HG03354 (cell line): ENCODE data around the gene RPS3.

Experiments
- ATAC-seq: cut with Tn5 transposase; IDR thresholded peaks from one replicate; pipeline ENCODE4 v1.9.1; 2021; ENCODE audit warnings: mild to moderate bottlenecking; ENCODE audit not compliant: unreplicated experiment, poor library complexity, severe bottlenecking

Gene RPS3

DNA sequence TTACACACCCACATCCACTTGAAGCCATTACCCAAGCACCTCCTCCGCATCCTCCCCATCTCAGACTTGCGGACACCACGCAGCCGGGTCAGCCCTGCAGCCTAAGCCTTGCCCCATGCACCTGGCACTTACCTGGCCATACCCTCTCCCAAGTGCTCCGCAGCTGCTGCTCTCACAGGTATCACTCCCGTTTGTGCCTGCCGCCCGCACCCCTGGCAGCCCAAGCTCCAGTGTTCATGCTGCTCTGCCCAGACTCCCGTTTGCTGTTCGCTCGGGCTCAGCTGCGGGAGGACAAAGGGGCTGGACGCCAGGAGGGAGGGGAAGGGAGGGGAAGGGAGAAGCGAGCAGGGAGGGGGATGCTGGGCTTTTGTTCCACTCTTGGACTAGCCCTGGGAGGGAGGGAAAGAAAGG lies 33.6 kb downstream of the RPS3 start, which contains the start of gene KLHL35:
Gene KLHL35, minus strand, starts transcription at position 293 of the 411 bp plus-strand sequence. CDS start 2,574 bp downstream, outside the sequence.
- no peak for ATAC-seq

DNA sequence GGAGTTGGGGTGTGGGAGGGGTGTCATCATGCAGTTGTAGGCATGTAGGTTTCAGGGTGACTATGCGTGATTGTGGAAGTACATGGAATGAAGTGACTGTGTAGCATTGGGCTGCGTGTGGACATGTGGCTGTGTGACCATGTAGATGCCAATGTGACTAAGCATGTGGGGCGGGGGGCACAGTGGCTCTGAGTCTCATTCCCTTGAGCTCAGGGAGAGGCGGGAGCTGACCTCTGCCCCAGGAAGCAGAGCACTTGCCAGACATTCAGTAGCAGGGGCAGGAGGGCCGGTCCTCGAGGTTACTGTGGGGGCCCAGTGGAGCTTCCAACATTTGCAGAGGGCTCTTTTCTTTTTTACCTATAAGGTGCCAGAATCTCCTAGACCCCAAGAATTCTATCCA lies 34.1 kb downstream of the RPS3 start:
- ATAC-seq: no peak

DNA sequence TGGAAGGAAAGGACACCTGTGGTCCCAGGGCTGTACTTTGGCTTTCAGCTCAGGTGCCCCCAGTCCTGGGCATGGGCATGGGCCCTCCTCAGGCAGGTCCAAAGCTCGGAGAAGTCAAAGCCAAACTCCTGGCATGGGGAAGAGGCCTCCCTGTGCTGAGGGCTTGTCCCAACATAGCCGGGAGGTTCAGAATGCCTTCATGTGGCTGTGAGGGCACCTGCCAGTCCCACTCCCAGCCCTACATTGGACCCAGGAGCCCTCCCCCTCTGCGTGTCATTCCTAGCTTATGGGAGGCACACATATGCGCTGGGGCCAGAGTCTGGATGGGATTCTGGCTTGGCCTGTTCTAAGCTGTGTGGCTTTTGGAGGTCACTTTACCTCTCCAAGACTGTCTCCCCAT lies 34.7 kb downstream of the RPS3 start:
- no peak for ATAC-seq

DNA sequence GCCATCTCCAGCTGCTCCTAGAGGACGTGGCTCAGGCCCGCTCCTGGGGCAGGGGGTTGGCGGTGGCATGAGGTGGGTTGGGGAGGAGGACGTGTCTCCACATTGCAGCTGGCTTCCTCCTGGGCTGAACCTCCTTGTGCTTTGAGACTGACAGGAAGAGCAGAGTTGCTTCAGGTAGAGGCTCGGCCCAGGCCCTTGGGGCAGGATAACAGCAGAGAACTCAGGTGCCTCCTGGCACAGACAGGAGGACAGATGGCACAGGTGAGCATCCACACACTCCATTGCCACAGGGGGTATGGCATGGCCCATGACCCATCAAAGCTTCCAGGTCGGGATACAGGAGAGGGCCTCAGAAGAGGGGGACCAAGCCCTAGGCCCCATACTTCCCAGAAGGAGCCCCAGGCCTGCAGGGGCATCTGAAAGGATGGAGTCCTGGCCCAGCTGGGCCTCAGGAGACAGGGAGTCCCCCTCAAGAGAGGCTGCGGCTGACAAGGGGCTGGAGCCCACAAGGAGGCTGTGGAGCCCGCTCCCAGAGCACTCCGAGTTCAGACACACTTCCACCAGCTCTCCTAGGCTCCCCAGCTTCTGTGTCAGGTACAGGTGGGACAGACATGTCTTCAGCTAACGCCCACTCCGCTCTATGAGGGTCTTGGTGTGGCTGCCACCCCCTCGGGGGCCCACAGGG lies 35.7 kb downstream of the RPS3 start:
- ATAC-seq: no peak

DNA sequence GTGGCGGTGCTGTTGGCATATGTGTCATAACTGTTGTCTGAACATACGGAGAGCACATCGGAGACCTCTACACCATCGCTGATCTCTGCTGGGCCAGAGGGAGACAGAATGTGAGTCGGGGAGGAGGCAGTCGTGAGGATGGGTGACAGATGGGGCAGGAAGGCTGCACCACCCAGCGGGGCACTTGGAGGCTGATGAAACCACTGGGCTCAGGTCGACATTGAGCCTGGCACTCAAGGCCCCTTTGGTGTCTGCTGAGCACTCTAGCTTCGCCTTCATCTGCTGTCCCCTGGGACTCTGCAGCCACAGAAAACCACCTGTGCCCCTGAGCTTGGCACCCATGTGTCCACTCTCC lies 36.2 kb downstream of the RPS3 start:
- ATAC-seq: no peak

DNA sequence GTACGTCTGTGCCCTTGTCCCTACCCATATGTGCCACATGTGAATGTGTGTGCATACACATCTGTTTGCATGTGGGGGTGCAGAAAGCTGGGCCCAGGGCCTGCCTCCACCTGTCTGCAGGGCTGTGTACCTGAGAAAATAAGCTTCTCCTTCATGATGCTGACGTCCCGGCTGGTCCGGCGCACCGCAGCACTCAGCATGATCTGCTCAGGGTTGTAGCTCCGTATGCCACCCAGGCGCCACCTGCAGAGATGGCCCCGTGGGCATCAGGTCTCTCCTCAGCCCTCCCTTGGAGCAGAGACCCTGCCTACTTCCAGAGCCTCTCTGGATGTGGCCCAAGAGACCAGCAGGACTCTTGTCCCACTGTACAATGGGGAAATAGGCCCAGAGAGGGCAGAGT lies 37.5 kb downstream of the RPS3 start:
- ATAC-seq: no peak

DNA sequence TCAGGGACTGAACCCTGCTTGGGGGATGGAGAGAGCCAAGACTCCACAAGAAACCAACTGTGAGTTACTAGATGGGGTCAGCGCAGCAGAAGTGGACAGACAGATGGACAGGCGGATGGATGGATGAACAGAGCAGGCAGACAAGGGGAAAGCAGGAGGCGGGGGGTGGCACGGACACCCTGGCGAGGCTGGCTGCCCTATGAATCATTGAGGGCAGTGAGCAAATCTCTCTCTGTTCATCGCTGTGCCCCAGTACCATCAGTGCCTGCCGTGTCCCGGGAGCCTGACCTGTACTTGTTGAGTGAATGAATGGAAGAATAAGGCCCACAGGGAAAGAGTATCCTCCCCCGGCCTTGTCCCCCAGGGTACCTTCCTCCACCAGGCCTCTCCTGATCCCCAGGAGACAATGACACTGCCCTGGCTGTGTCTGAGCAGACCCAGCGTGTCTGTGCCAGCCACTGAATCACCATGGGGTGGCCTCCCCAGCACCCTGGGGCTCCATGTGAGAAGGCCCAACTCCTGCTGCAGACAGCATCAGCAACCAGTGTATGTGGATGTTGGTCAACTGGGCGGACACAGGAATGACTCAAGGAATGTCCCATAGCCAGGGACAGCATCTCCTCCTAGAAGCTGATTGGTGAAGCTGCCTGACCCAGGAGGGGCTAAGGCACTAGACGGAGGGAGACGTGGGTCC lies 38.8 kb downstream of the RPS3 start:
- no peak for ATAC-seq

DNA sequence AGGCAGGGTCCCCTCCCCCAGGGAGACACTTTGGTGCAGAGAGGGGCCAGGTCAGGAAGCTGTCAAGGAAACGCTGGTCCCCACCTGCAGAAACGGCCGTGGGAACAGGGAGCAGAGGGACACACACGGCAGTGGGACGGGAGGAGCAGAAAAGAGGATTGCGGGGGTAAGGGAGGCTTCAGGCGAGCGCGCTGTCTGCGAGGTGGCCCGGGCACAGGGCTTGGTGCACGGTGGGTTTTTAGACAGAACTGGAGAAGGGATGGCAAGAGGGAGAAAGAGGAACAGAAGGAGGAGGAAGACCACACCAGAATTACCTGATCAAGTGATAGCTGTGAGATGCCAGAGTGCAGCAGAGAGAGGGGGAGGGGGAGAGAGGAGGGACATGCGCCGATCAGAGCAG lies 39.7 kb downstream of the RPS3 start:
- no peak for ATAC-seq

DNA sequence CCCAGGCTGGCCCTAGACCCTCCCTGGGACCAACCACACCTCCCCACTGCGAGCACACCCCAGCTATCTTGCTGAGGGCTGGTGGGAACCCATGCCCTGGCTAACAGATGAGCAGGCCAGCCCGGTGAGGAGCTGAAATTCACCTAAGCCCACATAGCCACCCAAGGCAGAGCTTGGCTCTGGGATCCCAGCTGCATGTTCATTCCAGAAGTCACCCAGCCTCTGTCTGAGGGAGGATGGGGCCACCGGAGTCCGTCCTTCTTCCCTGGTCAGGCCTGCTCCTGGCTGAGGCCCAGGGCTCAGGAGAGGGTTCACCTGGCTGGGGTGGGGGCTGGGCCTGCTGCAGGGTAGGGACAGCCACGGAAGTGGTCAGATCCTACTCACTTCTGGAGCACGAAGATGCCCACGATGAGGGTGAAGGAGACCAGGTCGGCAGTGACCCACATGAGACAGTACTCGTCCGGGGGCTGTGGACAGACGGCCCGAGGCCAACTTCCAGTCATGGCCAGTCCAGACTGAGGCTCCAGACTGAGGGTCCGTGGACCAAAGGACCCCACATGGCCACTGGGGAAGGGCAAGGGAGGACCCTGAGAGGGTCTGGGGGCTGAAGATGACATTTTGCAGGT lies 40.3 kb downstream of the RPS3 start:
- no peak for ATAC-seq

DNA sequence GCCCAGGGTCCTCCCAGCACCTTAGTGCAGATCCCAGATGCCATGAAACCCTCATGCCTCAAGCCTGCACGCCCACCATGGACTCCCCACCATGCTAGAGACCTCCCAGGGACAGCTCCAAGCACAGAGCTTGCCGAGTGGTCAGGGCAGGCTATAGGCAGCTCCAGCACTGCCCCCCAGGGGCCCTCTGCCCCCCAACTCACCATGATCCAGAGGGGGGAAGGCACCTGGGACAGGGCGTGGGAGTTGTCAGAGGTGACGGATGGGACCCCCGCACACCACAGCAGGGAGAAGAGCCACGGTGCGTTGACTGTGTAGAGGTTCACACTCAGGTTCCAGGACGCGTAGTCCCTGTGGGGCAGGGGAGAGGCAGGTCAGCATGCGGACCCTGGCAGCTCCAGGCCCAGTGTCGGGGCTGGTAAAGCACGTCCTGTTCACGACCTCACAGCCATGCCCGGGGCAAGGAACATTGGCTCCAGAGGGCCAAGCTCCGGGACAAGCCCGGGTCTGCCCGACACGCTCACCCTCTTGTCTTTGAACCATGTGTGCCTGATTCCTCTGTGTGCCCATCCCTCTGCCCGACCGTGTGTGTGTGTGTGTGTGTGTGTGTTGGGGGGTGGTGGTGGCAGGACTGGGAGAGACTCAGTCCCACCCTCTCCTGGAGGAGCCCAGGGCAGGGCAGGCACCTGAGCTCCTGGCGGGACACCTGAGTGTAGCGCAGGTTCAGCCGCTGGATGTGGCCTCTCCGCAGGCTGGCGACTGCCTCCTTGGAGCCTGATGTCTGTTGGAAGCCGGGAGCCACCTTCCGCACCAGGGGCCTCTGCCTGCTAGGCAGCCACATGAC lies 41.9 kb downstream of the RPS3 start:
- no peak for ATAC-seq

DNA sequence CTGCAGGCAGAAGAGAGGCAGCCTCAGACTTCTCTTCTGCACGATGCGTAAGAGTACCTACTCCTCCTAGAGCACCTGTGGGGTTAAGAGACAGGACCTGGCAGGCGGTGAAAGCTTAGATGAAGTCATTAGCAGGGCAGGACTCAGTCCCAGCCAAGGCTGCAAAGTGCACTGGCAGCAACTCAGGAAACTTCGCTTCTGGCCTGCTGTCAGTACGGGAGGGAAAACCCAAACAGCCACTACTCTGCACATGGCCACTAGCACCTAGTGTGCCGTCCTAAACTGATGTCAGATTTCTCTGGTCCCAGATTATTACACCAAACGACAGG lies 42.5 kb downstream of the RPS3 start:
- no peak for ATAC-seq

DNA sequence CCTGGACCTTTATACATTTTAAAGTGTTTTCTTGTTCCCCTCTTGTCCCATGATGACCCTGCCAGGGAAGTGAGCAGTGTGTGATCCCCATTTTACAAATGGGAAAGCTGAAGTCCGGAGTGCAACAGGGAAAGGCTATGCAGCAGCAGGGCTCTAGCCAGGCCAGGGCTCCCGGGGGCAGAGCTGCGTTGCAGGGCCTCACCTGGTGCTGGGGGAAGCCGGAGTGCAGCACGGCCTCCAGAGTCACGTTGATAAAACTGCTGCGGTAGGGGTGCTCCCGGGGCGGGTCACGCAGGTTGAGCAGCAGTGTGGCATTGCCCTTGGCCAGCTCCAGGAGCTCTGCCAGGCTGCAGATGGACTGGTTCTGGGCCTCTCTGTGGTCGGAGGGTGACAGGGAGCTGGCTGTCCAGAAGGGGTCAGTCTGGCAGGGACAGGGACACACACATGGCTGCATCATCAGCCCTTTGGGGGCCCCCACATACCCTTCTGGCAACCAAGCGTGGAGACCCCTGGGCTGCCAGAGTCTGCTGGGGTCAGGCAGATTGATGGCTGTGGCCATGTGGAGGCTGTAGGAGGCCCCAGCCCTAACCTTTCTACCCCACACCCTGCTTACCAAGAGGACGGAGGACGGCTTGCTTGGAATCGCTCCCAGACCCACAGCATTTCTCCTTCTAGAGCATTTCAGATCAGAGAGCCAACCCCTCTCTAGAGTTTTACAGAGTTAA lies 43.0 kb downstream of the RPS3 start:
- no peak for ATAC-seq

DNA sequence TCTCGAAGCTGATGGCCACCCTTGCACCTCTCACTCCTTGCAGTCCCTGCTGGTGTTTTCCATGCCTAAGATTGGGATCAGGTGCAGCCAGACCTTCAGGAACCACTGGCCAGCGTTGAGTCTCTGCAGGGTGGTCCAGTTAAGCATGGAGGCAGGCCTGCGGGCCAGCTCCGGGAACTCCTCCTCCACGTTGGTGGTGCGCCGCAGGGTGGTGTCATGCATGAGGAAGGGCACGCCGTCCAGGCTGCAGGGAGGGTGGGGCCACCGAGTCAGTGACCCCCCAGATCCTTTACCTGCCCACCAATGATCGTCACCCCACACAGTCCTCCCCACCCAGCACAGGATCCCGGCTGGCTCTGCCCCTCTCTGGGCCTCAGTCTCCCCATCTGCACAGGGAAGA lies 43.7 kb downstream of the RPS3 start:
- no peak for ATAC-seq

DNA sequence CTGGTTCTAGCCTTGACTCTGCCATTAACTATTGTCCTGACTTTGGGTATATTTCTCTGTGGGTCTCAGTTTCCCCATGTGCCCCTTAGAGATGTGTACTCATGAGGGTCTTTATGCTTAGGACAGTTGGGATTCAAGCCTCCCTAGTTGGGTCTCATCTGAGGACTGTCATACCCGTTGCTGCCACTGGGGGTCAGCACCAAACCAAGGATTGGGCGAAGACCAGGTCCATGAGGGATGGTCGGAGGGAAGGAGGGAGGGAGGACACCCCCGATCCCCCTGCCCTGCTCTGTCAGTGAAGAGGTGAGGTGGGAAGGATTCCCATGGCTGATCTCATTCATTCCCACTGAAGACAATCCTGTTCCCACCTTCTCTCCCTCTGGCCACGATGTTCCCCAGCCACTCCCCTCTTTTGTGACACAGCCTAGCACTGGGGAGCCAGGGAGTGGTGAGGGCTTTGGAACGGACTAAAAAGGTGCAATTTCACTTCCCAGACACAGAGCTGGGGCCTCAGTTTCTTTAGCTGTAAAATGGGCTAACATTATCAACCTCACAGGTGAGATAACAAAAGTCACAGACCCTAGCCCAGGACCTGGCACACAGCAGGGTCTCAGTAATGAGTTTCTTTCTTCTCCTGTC lies 46.1 kb downstream of the RPS3 start:
- no peak for ATAC-seq

DNA sequence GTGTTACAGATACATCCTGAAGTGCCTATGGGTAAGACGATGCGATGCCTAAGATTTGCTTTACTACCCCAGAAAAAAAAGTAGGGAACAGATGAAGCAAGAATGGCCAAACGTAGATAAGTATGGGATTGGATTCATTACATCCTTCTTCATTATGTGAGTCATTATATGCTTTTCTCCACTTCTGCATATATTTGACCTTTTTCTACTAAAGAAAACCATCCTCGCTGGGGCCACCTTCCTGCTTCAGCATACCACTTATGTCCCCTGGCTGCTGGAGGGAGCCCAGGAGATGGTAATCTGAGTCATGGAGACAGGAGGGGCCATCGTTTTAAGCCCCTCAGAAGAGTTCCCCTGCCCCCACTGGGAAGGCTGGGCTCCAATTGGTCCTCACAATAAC lies 48.1 kb downstream of the RPS3 start:
- no peak for ATAC-seq

DNA sequence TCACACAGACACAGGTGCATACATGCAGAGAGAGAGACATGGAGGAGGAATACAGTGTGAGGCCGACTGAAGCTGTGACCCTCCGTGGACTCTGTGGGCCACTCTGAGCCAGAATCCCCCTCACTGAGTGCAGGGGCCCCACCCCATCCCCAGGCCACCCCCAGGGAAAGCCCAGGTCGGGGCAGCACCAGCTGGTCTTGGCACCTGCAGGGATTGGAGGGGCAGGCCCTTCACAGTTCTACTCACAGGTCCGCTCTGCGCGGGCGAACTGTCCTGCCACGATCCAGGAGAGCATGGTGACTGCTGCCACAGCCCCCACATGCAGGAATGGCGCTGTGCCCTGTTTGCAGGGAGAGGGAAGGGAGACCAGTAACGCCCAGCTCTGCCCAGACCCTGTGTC lies 50.0 kb downstream of the RPS3 start:
- ATAC-seq: no peak

DNA sequence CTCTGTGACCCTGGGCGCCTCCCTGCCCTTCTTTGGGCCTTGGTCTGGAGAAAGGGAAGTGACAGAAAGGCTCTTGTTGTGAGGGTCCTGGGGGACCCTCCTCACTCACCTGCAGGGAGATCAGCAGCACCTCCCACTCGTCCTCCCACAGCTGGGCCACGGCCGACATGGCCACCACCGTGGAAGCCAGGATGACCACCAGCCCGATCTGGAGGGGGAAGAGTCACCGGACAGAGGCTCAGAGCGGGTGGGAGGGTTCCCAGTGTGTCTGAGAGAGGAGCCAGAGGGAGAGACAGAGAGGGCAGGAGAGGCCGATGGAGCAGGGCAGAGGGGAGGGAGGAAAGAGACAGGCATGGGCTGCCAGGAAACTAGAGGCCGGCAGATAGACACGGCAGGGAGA lies 50.5 kb downstream of the RPS3 start:
- ATAC-seq: no peak

DNA sequence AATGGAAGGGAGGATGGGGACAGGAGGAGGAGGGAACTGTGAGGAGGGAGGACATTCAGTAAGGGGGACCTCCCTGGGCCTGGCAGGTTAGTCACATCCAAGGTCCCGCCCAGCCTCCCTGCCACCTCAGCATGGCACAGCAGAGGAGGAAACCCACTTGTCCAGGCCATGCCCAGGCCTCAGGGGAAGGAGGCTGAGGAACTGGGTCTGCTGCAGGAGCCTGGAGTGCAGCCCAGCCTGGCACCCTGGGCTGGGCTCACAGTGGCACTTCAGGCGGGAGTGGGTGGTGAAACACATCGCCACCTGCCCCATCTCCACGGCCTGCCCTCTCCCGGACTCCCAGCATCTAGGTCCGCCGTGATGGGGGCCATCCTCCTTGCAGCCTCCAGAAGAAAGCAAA lies 50.9 kb downstream of the RPS3 start:
- ATAC-seq: no peak
